ENCODE results near the gene KRT4. TPM values are rescaled to one million over a fixed set of nuclear protein-coding genes. Genes with fewer than 3 reads are reported as not detected.

Gene KRT4
- total RNA-seq, 1 donor from 2014 or later, result not detected

- Histone ChIP-seq H3K4me3 (no peak overlapping the region), H3K27me3 (ENCODE audit: low read depth) (peaks cover 57% of the 10 kb centered on the region), H3K36me3 (no peaks in the 10 kb centered on the region), H3K4me1 (no peaks in the 10 kb centered on the region), H3K27ac (replicated peaks) (no peak overlapping the region), H3K9me3 (replicated peaks) (no peaks in the 10 kb centered on the region)
- no peak for DNase-seq
- TF ChIP-seq CTCF (IDR thresholded peaks at IDR 0.05; ENCODE audit: borderline replicate concordance), result no peak
- intact Hi-C loops (cut with micrococcal nuclease), result no loop called here
These were observed 17.3 kb upstream of the KRT4 start for GRCh38 chr12:52831251-52831650.

- no peak overlapping the region for H3K4me3 ChIP-seq
- H3K27me3 ChIP-seq (ENCODE audit: low read depth), result peaks cover 58% of the 10 kb centered on the region
- no peaks in the 10 kb centered on the region for H3K36me3 ChIP-seq
- intact Hi-C loops (cut with micrococcal nuclease), result no loop called here
- H3K4me1 ChIP-seq, result no peaks in the 10 kb centered on the region
- no peak for TF ChIP-seq CTCF (IDR thresholded peaks at IDR 0.05; ENCODE audit: borderline replicate concordance)
- DNase-seq, result no peak
- no peak overlapping the region for H3K27ac ChIP-seq (replicated peaks)
- H3K9me3 ChIP-seq (replicated peaks), result no peaks in the 10 kb centered on the region
These were observed 16.3 kb upstream of the KRT4 start for GRCh38 chr12:52829986-52830770.

GRCh38 chr12:52828591-52829021 is 14.7 kb upstream of the KRT4 start:
- Histone ChIP-seq H3K4me1 (no peaks in the 10 kb centered on the region), H3K27ac (replicated peaks) (no peak overlapping the region), H3K27me3 (ENCODE audit: low read depth) (peaks cover 46% of the 10 kb centered on the region), H3K4me3 (no peak overlapping the region), H3K9me3 (replicated peaks) (no peaks in the 10 kb centered on the region), H3K36me3 (no peaks in the 10 kb centered on the region)
- DNase-seq, result no peak
- intact Hi-C loops (cut with micrococcal nuclease), result no loop called here
- TF ChIP-seq CTCF (IDR thresholded peaks at IDR 0.05; ENCODE audit: borderline replicate concordance), result no peak

GRCh38 chr12:52828156-52828555 is 14.2 kb upstream of the KRT4 start:
- no peak for TF ChIP-seq CTCF (IDR thresholded peaks at IDR 0.05; ENCODE audit: borderline replicate concordance)
- DNase-seq, result no peak
- Histone ChIP-seq H3K4me1 (no peaks in the 10 kb centered on the region), H3K9me3 (replicated peaks) (no peaks in the 10 kb centered on the region), H3K27me3 (ENCODE audit: low read depth) (peaks cover 44% of the 10 kb centered on the region), H3K4me3 (no peak overlapping the region), H3K27ac (replicated peaks) (no peak overlapping the region), H3K36me3 (no peaks in the 10 kb centered on the region)
- intact Hi-C loops (cut with micrococcal nuclease), result no loop called here

- H3K4me3 ChIP-seq, result no peak overlapping the region
- H3K9me3 ChIP-seq (replicated peaks), result no peaks in the 10 kb centered on the region
- DNase-seq, result no peak
- H3K36me3 ChIP-seq, result no peaks in the 10 kb centered on the region
- no peaks in the 10 kb centered on the region for H3K4me1 ChIP-seq
- intact Hi-C loops (cut with micrococcal nuclease), result no loop called here
- no peak for TF ChIP-seq CTCF (IDR thresholded peaks at IDR 0.05; ENCODE audit: borderline replicate concordance)
- peaks cover 41% of the 10 kb centered on the region for H3K27me3 ChIP-seq (ENCODE audit: low read depth)
- no peak overlapping the region for H3K27ac ChIP-seq (replicated peaks)
These were observed 13.7 kb upstream of the KRT4 start for GRCh38 chr12:52827499-52828090.

All from left ventricle myocardium inferior (tissue), 1 donor.